GM20431 (cell line): ENCODE results near the gene CPS1.

Experiments used
- in situ Hi-C: fragments of 300-500 bp; cut with MseI, MboI; formaldehyde crosslinking; loops from one replicate; pipeline ENCODE4 v1.15.0; 2020; ENCODE audit warnings: low sequenced_read_pairs; ENCODE audit not compliant: unreplicated experiment

CPS1 gene

DNA sequence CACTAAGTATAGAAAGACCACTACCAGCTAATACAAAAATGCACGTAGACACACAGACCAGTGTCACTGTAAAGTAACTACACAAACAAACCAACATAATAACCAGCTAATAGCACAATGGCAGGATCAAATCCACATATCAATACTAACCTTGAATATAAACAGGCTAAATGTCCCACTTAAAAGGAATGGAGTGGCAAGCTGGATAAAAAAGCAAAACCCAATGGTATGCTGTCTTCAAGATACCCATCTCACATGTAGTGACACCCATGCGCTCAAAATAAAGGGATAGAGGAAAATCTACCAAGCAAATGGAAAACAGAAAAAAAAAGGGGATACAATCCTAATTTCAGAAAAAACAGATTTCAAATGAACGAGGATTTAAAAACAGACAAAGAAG lies 41.8 kb downstream of the CPS1 start:
- in situ Hi-C loops, result no loop called here

GRCh38 chr2:210599476-210599875 lies 43.1 kb downstream of the CPS1 start:
- in situ Hi-C loops, result no loop called here

DNA sequence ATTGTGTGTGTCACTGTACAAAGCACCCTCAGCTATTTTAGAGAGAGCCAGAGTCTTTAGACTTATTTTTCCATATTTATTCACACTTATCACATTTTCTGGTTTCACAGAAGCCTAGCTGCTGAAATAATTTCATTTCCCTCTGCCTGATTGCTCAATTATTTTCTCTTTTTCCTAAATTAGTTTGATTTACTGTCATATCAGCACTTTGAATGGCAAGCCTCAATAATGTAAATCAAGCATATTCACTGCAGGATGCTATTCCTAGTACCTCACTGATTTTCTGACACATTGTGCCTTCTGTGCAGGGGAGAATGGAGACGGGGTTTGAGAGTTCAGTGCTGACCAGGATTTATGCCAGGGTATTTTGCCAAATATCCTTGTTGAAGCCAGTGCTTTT lies 48.3 kb downstream of the CPS1 start:
- in situ Hi-C loops, result no loop called here

GRCh38 chr2:210606001-210606400 lies 49.6 kb downstream of the CPS1 start:
- in situ Hi-C loops, result no loop called here

DNA sequence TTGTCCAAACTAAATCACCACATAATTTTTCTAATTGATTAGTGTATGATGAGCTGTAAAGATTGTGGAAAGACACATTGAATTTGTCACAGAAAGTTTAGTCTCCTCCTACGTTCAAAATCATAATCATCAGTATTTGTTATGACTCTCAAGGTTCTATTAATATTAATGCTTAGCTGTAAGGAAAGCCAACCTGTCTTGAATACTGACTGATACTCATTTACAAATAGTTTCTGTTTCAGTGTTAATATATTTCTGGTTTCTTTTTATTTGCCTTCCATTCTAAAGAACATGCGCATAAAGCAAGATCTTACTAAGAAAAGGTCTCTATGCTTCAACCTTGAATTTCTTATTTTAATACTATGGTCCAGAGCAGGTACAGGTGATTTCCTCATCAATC lies 55.1 kb downstream of the CPS1 start:
- in situ Hi-C loops, result no loop called here

DNA sequence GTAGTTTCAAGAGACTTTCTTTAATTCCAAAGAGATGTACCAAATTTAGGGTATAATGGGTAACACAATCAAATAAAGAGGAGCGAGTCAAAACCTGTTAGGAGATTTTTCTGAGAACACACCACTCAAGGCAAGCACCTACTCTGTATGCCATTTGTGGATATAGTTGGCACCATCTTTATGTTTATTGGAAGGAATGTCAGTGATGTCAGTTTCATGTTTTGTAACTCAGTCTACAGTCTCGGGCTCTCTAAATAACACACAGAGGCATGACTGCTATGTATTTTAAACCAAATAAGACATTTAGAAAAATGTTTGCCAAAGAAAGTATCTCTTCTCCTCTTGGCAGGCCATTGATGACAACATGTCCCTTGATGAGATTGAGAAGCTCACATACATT lies 59.7 kb downstream of the CPS1 start:
- in situ Hi-C loops, result no loop called here

GRCh38 chr2:210617318-210617717 lies 60.9 kb downstream of the CPS1 start:
- in situ Hi-C loops, result no loop called here

DNA sequence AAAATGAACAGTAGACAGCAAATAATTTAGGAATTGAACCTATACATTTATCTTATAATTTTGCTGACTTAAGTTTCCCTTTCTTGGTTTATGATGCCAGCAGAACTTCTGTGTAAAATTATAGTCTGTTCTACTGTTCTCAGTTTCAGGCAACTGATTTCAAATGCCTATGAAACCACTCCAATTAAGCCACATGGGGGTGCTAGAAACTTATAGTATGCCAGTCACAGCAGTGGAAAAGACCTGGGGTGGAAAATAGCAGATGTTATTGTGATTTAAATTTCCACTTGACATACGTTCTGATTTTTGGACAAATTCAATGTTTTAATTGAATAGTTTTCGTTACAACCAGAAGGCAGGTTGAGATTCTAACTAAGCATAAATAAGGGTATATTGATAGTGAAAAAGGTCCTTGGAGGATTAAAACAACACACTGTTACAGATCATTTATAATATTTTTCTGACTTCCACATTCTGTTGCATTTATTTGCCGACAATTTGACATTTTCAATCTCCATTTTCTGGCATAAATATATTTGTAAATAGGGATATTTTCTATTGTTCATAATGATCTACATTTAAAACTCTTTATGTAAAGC lies 61.4 kb downstream of the CPS1 start:
- in situ Hi-C loops, result no loop called here

DNA sequence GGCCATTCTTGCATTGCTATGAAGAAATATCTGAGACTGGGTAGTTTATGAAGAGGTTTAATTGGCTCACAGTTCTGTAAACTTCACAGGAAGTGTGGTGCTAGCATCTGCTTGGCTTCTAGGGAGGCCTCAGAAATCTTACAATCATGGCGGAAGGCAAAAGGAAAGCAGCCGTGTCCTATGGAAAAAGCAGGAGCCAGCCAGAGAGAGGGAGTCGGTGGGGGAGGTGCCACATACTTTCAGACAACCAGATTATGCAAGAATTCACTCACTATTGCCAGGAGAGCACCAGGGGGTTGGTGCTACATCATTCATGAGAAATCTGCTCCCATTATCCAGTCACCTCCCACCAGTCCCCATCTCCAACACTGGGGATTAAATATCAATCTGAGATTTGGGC lies 64.1 kb downstream of the CPS1 start:
- in situ Hi-C loops, result no loop called here

- in situ Hi-C loops, result no loop called here
Observed at GRCh38 chr2:210623506-210623905, 67.1 kb downstream of the CPS1 start.

GRCh38 chr2:210626849-210627248 lies 70.5 kb downstream of the CPS1 start:
- in situ Hi-C loops, result no loop called here

DNA sequence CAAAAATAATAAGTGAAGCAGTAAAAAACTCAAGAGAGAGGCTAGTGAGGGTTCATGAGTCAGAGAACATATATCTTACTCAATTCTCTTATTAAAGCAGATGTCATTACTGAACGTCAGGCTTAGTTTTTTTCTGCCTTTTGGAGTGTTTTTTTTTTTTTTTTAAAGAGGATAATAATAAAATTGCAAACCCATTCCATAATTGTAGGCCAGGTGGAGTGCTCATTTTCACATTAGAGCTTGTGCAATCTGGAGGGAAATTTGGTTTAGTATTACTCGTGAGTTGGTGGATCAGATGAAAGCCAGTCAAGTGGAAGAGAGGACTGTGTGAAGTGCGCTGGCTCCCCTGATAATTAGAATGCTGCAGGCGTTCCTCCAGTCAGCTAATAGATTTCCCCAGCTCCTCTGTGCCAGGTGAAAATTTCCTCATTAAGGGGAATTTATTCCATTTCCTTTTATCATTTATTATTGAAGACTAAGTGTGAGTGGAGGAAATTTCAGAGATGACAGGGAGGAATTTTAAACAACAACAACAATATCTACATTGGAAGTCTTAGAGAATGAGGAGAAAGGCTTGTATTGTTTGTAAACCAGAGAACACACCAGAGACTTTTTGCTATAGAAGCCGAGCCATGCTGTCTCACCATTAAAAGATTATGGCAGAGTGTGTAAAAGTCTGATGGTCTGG lies 74.6 kb downstream of the CPS1 start:
- in situ Hi-C loops, result no loop called here

GRCh38 chr2:210633699-210634098 lies 77.3 kb downstream of the CPS1 start:
- in situ Hi-C loops, result no loop called here

DNA sequence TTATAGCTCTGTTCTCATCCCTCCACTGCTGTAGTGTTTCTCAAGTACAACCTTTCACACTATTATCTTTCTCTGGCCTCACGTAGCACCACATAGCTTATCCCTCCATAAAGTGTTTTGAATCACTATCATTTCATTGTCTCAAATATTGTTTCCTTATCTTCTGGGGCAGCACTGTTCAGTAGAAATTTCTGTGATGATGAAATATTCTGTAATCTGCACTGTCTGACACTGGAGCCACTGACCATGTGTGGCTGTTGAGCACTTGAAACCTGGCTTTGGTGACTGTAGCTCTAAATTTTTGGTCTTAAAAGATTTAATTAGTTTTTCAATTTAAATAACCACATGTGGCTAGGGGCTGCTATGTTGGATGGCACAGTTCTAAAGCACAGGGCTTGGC lies 78.9 kb downstream of the CPS1 start:
- in situ Hi-C loops, result no loop called here

DNA sequence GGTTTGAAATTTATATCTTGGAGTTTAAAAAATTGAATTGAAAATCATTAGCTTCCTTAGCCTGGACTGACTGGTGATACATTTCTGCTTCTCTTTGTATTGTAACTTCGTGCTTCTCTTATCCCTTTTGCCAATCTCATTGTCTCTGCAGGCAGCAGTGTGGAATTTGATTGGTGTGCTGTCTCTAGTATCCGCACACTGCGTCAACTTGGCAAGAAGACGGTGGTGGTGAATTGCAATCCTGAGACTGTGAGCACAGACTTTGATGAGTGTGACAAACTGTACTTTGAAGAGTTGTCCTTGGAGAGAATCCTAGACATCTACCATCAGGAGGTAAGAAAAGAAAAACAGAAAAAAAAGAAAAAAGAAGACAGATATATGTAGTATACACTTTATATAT lies 85.9 kb downstream of the CPS1 start:
- in situ Hi-C loops, result no loop called here

GRCh38 chr2:210647151-210647550 lies 90.8 kb downstream of the CPS1 start:
- in situ Hi-C loops, result no loop called here

DNA sequence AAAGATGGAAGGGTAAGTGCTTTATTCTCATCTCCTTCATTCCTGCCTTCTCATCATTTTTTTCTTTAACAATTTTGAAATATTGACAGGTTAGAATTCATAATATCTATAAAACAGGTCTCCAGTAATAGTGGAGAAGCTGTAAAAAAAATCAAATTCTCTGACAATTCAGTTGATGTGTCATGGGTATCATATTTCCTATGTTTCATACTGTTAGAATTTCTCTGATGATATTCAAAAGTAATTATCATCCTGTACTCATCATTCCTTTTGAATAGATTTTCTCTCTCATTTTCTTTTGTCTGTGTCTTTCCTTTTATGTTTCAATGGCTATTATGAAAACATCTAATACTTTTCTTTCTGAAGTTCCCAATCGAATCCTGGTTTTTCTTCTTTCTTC lies 97.7 kb downstream of the CPS1 start:
- in situ Hi-C loops, result no loop called here

- in situ Hi-C loops, result no loop called here
Observed at GRCh38 chr2:210655229-210655975, 99.0 kb downstream of the CPS1 start.

DNA sequence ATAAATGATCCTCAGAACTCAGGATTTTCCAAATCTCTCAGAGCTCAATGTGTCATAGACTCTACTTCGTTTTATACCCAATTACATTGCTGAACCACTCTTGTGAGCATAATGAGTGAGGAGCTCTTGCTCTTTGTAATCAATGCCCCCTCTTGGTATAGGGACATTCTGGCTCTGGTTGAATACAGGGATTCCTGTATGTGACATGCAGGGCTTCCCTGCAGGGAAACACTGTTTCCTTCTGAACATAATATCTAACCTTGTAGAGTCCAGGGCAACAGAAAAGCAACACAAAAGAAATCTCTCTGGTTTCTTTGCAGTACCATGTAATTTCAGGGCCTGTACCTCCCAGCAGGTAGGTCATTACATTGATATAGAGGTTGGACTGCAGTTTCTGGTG lies 101.5 kb downstream of the CPS1 start:
- in situ Hi-C loops, result no loop called here

DNA sequence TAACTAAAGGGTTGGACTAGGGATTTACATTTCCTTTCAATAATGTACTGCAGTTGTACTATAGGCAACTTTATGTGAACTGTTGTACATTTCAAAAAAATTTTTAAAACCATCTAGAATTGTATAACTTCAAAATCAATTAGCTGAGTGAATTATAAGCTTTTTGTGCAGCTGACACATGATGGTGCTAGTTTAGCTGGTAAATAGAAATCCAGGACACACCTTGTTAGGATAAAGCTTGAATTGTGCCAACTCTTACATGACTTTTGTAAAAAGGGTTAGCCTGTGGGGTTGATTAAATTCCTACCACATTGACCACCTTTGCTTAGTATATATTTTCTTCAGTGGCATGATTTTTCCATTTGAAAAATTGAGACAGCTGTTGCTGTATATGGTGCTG lies 104.4 kb downstream of the CPS1 start:
- in situ Hi-C loops, result no loop called here

DNA sequence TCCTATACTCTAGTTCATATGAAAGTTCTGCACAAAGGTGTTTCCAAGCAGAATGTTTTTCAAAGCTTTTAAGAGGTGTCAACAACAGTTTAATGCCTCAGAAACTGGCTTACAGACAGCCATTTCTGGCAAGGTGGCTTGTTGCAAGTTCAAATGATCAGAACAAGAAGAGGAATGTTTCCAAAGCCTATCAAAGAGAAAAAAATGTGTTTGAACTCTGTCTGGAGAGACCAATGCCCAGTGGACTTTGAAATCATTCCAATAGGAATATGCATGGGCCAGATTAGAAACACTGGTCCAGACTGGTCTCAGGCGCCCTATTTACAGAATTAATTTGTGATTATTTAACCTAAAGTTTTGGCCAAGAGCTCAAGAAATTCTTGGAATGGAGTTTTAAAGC lies 106.2 kb downstream of the CPS1 start:
- in situ Hi-C loops, result no loop called here
